ENCODE results near the gene ADNP2. TPM values are rescaled to one million over a fixed set of nuclear protein-coding genes. Genes with fewer than 3 reads are reported as not detected.

The ADNP2 gene
- total and polyA plus RNA-seq, 2 of the 13 experiments (the other 11 are each of a cell fraction or from before 2014, with no cell fraction given): 10.8 to 25.5 TPM

DNA sequence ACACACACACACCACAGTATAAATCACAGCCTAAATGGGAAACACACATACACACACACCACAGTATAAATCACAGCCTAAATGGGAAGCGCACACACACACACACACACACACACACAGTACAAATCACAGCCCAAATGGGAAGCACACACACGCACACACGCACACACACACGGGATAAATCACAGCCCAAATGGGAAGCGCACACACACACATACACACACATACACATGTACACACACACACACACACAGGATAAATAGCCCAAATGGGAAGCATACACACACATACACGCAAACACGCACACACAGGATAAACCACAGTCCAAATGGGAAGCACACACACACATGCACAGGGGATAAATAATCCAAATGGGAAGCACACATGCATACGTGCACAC, 68.1 kb downstream of the ADNP2 start:
- ChIA-PET POLR2A (no interaction called here), CTCF (ENCODE audit: low intra/inter-chr PET ratio, low total read pairs) (no interaction called here)
- BruUV-seq (replicated peaks): no TSS peak
- H3K4me3 ChIP-seq (replicated peaks in 1 of 3; ENCODE audit: insufficient read depth in 1 of 3, low read depth in 2 of 3, low read length in 3 of 3): no peak overlapping the region
- no peak overlapping the region for H3K9ac ChIP-seq (ENCODE audit: insufficient read depth, low read depth, low read length)
- H2AFZ ChIP-seq (ENCODE audit: low read length): no peak overlapping the region
- H3K9me3 ChIP-seq (ENCODE audit: low read length): no peaks in the 10 kb centered on the region
- DNase-seq (ENCODE audit: low spot score) (no peak), FAIRE-seq (no peak), ATAC-seq (no peak)
- no peak overlapping the region for H3K4me2 ChIP-seq (ENCODE audit: low read depth, low read length)
- 91% methylated on average over 8 of the region's 8 CpGs for WGBS (ENCODE audit: low lambda C conversion rate)
- intact Hi-C loops (cut with micrococcal nuclease; ENCODE audit: unreplicated experiment): no loop called here
- H3K27ac ChIP-seq (ENCODE audit: extremely low read length, insufficient read depth, low read length): no peak overlapping the region
- no peaks in the 10 kb centered on the region for H3K79me2 ChIP-seq (ENCODE audit: insufficient read depth, low read length)
- peaks cover 9% of the 10 kb centered on the region for H3K4me1 ChIP-seq (ENCODE audit: insufficient read depth, low read length)
- H3K27me3 ChIP-seq (ENCODE audit: control insufficient read depth in 1 of 2, insufficient read depth in 2 of 2, low read length in 2 of 2): no peaks in the 10 kb centered on the region
- no peaks in the 10 kb centered on the region for H4K20me1 ChIP-seq (ENCODE audit: insufficient read depth, low read length)
- H3K36me3 ChIP-seq (replicated peaks in 1 of 2; ENCODE audit: control insufficient read depth in 1 of 2, insufficient read depth in 2 of 2, low read length in 2 of 2): no peaks in the 10 kb centered on the region
- in situ Hi-C loops (cut with HindIII; ENCODE audit: extremely low pct_ligation_motif_present, low pct_unique_long_range_greater_than_20kb): no loop called here
- no peak for TF ChIP-seq PHF21A (CRISPR knock-in tag; IDR thresholded peaks at IDR 0.05)
- TF ChIP-seq ZNF616 (CRISPR knock-in tag; IDR thresholded peaks at IDR 0.05; ENCODE audit: low read depth): no peak
- no peak for TF ChIP-seq HNF4A (CRISPR knock-in tag; IDR thresholded peaks at IDR 0.05)
- TF ChIP-seq ETS1 (CRISPR knock-in tag; IDR thresholded peaks at IDR 0.05): no peak
- TF ChIP-seq NCOA1 (CRISPR knock-in tag; IDR thresholded peaks at IDR 0.05): no peak
- no peak for TF ChIP-seq ZNF639 (CRISPR knock-in tag; conservative IDR thresholded peaks at IDR 0.05)
- TF ChIP-seq, protein P1, sequence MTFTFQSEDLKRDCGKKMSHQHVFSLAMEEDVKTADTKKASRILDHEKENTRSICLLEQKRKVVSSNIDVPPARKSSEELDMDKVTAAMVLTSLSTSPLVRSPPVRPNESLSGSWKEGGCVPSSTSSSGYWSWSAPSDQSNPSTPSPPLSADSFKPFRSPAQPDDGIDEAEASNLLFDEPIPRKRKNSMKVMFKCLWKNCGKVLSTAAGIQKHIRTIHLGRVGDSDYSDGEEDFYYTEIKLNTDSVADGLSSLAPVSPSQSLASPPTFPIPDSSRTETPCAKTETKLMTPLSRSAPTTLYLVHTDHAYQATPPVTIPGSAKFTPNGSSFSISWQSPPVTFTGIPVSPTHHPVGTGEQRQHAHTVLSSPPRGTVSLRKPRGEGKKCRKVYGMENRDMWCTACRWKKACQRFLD (CRISPR knock-in tag; IDR thresholded peaks at IDR 0.05; ENCODE audit: borderline replicate concordance): no peak
- TF ChIP-seq FOXK1 (CRISPR knock-in tag; IDR thresholded peaks at IDR 0.05; ENCODE audit: borderline replicate concordance, low read depth): no peak
- no peak for TF ChIP-seq ZNF136 (CRISPR knock-in tag; IDR thresholded peaks at IDR 0.05; ENCODE audit: low read depth)
- TF ChIP-seq, protein P2, sequence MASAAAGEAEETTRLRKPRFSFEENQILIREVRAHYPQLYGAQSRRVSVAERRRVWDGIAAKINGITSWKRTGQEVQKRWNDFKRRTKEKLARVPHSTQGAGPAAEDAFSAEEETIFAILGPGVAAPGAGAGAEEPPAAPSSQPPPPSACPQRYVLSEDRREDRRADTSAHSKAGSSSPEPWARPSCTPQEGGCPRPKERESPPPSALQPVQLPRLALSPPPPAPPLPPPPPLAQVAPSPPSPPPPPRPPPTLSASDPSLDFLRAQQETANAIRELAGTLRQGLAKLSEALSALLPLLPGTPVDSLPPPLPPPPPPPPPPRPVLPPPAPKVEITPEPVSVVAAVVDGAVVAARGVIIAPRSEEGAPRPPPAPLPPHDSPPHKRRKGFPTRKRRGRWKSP (CRISPR knock-in tag; IDR thresholded peaks at IDR 0.05): no peak
- TF ChIP-seq, protein P3, sequence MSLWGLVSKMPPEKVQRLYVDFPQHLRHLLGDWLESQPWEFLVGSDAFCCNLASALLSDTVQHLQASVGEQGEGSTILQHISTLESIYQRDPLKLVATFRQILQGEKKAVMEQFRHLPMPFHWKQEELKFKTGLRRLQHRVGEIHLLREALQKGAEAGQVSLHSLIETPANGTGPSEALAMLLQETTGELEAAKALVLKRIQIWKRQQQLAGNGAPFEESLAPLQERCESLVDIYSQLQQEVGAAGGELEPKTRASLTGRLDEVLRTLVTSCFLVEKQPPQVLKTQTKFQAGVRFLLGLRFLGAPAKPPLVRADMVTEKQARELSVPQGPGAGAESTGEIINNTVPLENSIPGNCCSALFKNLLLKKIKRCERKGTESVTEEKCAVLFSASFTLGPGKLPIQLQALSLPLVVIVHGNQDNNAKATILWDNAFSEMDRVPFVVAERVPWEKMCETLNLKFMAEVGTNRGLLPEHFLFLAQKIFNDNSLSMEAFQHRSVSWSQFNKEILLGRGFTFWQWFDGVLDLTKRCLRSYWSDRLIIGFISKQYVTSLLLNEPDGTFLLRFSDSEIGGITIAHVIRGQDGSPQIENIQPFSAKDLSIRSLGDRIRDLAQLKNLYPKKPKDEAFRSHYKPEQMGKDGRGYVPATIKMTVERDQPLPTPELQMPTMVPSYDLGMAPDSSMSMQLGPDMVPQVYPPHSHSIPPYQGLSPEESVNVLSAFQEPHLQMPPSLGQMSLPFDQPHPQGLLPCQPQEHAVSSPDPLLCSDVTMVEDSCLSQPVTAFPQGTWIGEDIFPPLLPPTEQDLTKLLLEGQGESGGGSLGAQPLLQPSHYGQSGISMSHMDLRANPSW (CRISPR knock-in tag; IDR thresholded peaks at IDR 0.05; ENCODE audit: borderline replicate concordance): no peak
- TF ChIP-seq ZNF446 (CRISPR knock-in tag; IDR thresholded peaks at IDR 0.05): no peak
- no peak for TF ChIP-seq ZNF343 (CRISPR knock-in tag; IDR thresholded peaks at IDR 0.05)
- TF ChIP-seq, protein P4, sequence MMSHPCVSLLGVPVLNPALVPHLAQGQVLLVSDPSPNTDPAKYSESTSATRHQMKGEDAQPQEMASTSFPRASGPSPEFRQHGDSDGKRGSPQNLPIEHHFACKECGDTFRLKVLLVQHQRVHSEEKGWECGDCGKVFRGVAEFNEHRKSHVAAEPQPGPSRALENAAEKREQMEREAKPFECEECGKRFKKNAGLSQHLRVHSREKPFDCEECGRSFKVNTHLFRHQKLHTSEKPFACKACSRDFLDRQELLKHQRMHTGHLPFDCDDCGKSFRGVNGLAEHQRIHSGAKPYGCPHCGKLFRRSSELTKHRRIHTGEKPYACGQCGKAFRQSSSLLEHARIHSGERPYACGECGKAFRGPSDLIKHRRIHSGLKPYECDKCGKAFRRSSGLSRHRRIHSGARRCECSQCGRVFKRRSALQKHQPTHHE (CRISPR knock-in tag; IDR thresholded peaks at IDR 0.05; ENCODE audit: borderline replicate concordance): no peak
- no peak for TF ChIP-seq SPEN (CRISPR knock-in tag; IDR thresholded peaks at IDR 0.05; ENCODE audit: low read depth)
- no peak for TF ChIP-seq ZNF33A (CRISPR knock-in tag; IDR thresholded peaks at IDR 0.05; ENCODE audit: borderline replicate concordance)
- TF ChIP-seq TBX2 (CRISPR knock-in tag; IDR thresholded peaks at IDR 0.05; ENCODE audit: borderline replicate concordance): no peak
